ENCODE data around the gene LIPC. TPM values are rescaled to one million over a fixed set of nuclear protein-coding genes. Genes with fewer than 3 reads are reported as not detected.

The LIPC gene
- total and polyA plus RNA-seq, 10 donors, result 0.47 to 2.5 (median 1.0) TPM

- H3K36me3 ChIP-seq, result no peaks in the 10 kb centered on the region
- H3K4me1 ChIP-seq, result peaks cover 0 to 40% (median 2%) of the 10 kb centered on the region in 6 donors
- H3K27ac ChIP-seq, result no peak overlapping the region
- TF ChIP-seq, protein P1, sequence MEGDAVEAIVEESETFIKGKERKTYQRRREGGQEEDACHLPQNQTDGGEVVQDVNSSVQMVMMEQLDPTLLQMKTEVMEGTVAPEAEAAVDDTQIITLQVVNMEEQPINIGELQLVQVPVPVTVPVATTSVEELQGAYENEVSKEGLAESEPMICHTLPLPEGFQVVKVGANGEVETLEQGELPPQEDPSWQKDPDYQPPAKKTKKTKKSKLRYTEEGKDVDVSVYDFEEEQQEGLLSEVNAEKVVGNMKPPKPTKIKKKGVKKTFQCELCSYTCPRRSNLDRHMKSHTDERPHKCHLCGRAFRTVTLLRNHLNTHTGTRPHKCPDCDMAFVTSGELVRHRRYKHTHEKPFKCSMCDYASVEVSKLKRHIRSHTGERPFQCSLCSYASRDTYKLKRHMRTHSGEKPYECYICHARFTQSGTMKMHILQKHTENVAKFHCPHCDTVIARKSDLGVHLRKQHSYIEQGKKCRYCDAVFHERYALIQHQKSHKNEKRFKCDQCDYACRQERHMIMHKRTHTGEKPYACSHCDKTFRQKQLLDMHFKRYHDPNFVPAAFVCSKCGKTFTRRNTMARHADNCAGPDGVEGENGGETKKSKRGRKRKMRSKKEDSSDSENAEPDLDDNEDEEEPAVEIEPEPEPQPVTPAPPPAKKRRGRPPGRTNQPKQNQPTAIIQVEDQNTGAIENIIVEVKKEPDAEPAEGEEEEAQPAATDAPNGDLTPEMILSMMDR (IDR thresholded peaks at IDR 0.05 in 8 of 11, conservative IDR thresholded peaks at IDR 0.05 in 3 of 11), result no peak
- TF ChIP-seq POLR2AphosphoS5 (IDR thresholded peaks at IDR 0.05) (no peak), POLR2A (IDR thresholded peaks at IDR 0.05) (no peak)
- no peak for DNase-seq
- intact Hi-C loops (cut with DNase I; ENCODE audit: low total_unique reads), result no loop called here
- H3K9me3 ChIP-seq, result no peaks in the 10 kb centered on the region
- H3K27me3 ChIP-seq (replicated peaks in 1 of 7), result no peaks in the 10 kb centered on the region
- 67 to 90% (median 78%) methylated on average over 3 of the region's 3 CpGs for WGBS, 5 donors
- no peak overlapping the region for H3K4me3 ChIP-seq
Observed at GRCh38 chr15:58511599-58511987, 79.8 kb downstream of the LIPC start.

GRCh38 chr15:58512522-58512921 lies 80.7 kb downstream of the LIPC start:
- Histone ChIP-seq H3K27ac (no peak overlapping the region), H3K4me3 (no peak overlapping the region), H3K4me1 (peaks cover 5 to 44% (median 9%) of the 10 kb centered on the region in 6 donors), H3K27me3 (replicated peaks in 1 of 7) (no peaks in the 10 kb centered on the region), H3K36me3 (no peaks in the 10 kb centered on the region), H3K9me3 (no peaks in the 10 kb centered on the region)
- DNase-seq, result no peak
- WGBS, 5 donors, result 80 to 88% (median 86%) methylated on average over 10 of the region's 10 CpGs
- TF ChIP-seq POLR2A (IDR thresholded peaks at IDR 0.05) (no peak), POLR2AphosphoS5 (IDR thresholded peaks at IDR 0.05) (no peak)
- TF ChIP-seq, protein P1 (IDR thresholded peaks at IDR 0.05 in 8 of 11, conservative IDR thresholded peaks at IDR 0.05 in 3 of 11), result no peak
- intact Hi-C loops (cut with DNase I; ENCODE audit: low total_unique reads), result no loop called here

DNA sequence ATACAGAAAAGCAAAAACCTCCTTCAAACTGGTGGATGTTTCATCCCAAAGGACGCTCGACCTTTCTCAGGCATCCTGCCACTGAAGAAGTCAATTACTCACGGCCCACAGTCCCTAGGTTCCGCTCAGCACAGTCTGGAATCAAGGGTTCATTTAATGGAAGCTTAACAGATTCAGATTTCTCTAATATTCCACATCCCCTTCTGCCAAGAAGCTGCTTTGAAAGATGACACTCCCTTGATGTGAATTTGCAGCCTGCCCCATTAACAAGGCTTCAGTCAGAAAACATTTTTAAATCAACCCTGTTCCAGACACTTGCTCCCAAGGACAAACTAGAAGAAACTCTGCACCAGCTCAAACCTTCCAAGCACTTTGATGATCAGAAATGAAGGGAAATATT lies 81.2 kb downstream of the LIPC start:
- WGBS, 5 donors, result 76 to 94% (median 92%) methylated on average over 4 of the region's 4 CpGs
- H3K4me3 ChIP-seq, result no peak overlapping the region

DNA sequence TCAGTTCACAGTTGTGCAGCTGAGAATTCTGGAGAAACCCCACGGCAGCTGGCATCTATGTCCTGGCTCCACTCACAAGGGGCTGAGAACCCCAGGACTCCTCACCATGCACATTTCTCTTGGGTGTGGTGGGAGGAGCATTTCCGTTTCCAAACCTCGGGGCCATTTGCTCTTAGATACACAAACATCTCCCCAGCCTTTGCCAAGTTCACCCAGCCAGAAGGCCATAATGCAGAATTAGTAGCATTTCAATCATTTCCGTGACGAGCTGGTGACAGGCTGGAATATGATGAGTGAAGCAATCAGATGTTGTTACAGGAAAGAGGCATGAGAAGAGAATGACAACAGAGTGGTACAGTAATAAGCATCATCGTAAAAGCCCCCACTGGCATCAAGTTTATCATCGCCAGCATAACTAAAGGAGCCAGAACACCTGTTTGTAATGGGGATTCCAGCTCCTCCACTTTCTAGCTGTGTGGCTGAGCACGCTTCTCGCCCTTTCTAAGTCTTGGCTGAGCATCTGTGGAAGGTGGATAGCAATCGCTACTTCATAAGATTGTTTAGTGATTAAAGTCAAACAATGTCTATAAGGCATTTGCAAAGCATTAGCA lies 82.0 kb downstream of the LIPC start:
- TF ChIP-seq, protein P1 (IDR thresholded peaks at IDR 0.05 in 8 of 11, conservative IDR thresholded peaks at IDR 0.05 in 3 of 11), result no peak
- no peak for TF ChIP-seq POLR2A (IDR thresholded peaks at IDR 0.05)
- DNase-seq, result no peak
- H3K36me3 ChIP-seq, result no peaks in the 10 kb centered on the region
- 83 to 91% (median 86%) methylated on average over 10 of the region's 10 CpGs for WGBS, 5 donors
- intact Hi-C loops (cut with DNase I; ENCODE audit: low total_unique reads), result no loop called here
- no peak overlapping the region for H3K27ac ChIP-seq
- no peaks in the 10 kb centered on the region for H3K9me3 ChIP-seq
- peaks cover 17 to 54% (median 23%) of the 10 kb centered on the region in 6 donors for H3K4me1 ChIP-seq
- no peak overlapping the region for H3K4me3 ChIP-seq
- H3K27me3 ChIP-seq (replicated peaks in 1 of 7), result no peaks in the 10 kb centered on the region

More for the DNA sequence above, 81.2 kb downstream of the LIPC start:
- no peak for DNase-seq
- intact Hi-C loops (cut with DNase I; ENCODE audit: low total_unique reads), result no loop called here
- H3K27me3 ChIP-seq (replicated peaks in 1 of 7), result no peaks in the 10 kb centered on the region
- H3K27ac ChIP-seq, result no peak overlapping the region
- peaks cover 9 to 46% (median 14%) of the 10 kb centered on the region in 6 donors for H3K4me1 ChIP-seq
- H3K9me3 ChIP-seq, result no peaks in the 10 kb centered on the region
- no peaks in the 10 kb centered on the region for H3K36me3 ChIP-seq
- no peak for TF ChIP-seq POLR2AphosphoS5 (IDR thresholded peaks at IDR 0.05)
- TF ChIP-seq, protein P1 (IDR thresholded peaks at IDR 0.05 in 8 of 11, conservative IDR thresholded peaks at IDR 0.05 in 3 of 11), result no peak
- no peak for TF ChIP-seq POLR2A (IDR thresholded peaks at IDR 0.05)

Measured in spleen (tissue), 11 donors.